ENCODE measurements around the gene CMTM4. TPM values are rescaled to one million over a fixed set of nuclear protein-coding genes. Genes with fewer than 3 reads are reported as not detected.

CMTM4 gene
- total and polyA plus RNA-seq, 2 donors (not counting 1 experiment from before 2014, with no cell fraction given) = 0.06 to 0.59 TPM

DNA sequence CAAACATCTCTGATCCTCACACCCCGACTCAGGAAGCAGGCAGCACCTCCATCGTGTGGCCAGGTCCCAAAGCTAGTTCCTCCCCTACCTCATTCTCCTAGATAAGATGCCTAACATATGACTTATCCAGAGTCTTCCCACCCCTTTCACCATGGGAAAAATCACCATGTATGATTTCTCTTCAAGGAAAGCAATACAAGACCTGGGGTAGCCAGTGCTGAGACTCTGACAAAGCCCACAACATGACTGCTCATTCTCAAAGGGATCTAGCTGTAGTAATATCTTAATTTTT is 45.1 kb downstream of the CMTM4 start:
- Histone ChIP-seq H2AFZ (ENCODE audit: insufficient read depth, low read depth, low read length, poor library complexity, severe bottlenecking) (peak overlapping the region; percentile 65), H3K9me3 (ENCODE audit: control extremely low read depth in 1 of 3, control insufficient read depth in 2 of 3, insufficient read depth in 1 of 3, low read length in 2 of 3) (no peaks in the 10 kb centered on the region), H3K27ac (ENCODE audit: low read length in 2 of 2) (no peak overlapping the region), H3K4me1 (ENCODE audit: control insufficient read depth in 2 of 2, insufficient read depth in 2 of 2, low read length in 2 of 2) (peaks cover 5 to 9% of the 10 kb centered on the region in 2 donors), H3K4me3 (ENCODE audit: control extremely low read depth in 1 of 5, extremely low read depth in 1 of 5, insufficient read depth in 1 of 5, low read depth in 2 of 5, low read length in 4 of 5) (peak overlapping the region in 1 of 5 experiments; percentile 10), H3K4me2 (replicated peaks; ENCODE audit: low read depth, low read length, poor library complexity, severe bottlenecking) (peak overlapping the region; percentile 60), H4K20me1 (ENCODE audit: control insufficient read depth, insufficient read depth, low read length, poor library complexity, severe bottlenecking) (no peaks in the 10 kb centered on the region), H3K79me2 (ENCODE audit: control insufficient read depth, insufficient read depth, low read length) (no peaks in the 10 kb centered on the region), H3K36me3 (replicated peaks in 1 of 2; ENCODE audit: control extremely low read depth in 1 of 2, control insufficient read depth in 1 of 2, extremely low read depth in 1 of 2, insufficient read depth in 2 of 2, low read length in 1 of 2) (no peaks in the 10 kb centered on the region), H3K9ac (ENCODE audit: low read length) (no peak overlapping the region), H3K27me3 (replicated peaks in 1 of 4; ENCODE audit: control extremely low read depth in 1 of 4, control insufficient read depth in 3 of 4, insufficient read depth in 4 of 4, low read length in 3 of 4) (peaks cover 0 to 21% (median 4%) of the 10 kb centered on the region in 4 experiments)
- TF ChIP-seq, protein P1, sequence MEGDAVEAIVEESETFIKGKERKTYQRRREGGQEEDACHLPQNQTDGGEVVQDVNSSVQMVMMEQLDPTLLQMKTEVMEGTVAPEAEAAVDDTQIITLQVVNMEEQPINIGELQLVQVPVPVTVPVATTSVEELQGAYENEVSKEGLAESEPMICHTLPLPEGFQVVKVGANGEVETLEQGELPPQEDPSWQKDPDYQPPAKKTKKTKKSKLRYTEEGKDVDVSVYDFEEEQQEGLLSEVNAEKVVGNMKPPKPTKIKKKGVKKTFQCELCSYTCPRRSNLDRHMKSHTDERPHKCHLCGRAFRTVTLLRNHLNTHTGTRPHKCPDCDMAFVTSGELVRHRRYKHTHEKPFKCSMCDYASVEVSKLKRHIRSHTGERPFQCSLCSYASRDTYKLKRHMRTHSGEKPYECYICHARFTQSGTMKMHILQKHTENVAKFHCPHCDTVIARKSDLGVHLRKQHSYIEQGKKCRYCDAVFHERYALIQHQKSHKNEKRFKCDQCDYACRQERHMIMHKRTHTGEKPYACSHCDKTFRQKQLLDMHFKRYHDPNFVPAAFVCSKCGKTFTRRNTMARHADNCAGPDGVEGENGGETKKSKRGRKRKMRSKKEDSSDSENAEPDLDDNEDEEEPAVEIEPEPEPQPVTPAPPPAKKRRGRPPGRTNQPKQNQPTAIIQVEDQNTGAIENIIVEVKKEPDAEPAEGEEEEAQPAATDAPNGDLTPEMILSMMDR (IDR thresholded peaks at IDR 0.05) = no peak
- TF ChIP-seq EZH2 (IDR thresholded peaks at IDR 0.05; ENCODE audit: borderline replicate concordance, insufficient read depth, low read depth, low read length, poor library complexity, severe bottlenecking) = no peak
- ChIA-PET CTCF (interaction anchor here (0.5 to 2.5 kb wide), 27 partner anchors 8 to 224 kb away, joined by 3 to 22 read pairs (median 3); partner anchors contain the start of gene CMTM3), POLR2A (no interaction called here)
- DNase-seq = no peak
- ATAC-seq (ENCODE audit: low read depth) = no peak
- Mint-ChIP-seq H3K4me1 (peaks cover 8% of the 10 kb centered on the region), H3K4me3 (peak overlapping the region; percentile 78), H3K9me3 (ENCODE audit: insufficient read depth) (no peaks in the 10 kb centered on the region), H3K27me3 (peaks cover 24% of the 10 kb centered on the region), H3K27ac (no peak overlapping the region)
- intact Hi-C loops (cut with micrococcal nuclease) = loop anchor here (1.0 kb wide), 2 partner anchors 43 to 245 kb away; no protein-coding TSS in a partner anchor
- WGBS (ENCODE audit: insufficient coverage) = 78% methylated on average over 2 of the region's 2 CpGs

DNA sequence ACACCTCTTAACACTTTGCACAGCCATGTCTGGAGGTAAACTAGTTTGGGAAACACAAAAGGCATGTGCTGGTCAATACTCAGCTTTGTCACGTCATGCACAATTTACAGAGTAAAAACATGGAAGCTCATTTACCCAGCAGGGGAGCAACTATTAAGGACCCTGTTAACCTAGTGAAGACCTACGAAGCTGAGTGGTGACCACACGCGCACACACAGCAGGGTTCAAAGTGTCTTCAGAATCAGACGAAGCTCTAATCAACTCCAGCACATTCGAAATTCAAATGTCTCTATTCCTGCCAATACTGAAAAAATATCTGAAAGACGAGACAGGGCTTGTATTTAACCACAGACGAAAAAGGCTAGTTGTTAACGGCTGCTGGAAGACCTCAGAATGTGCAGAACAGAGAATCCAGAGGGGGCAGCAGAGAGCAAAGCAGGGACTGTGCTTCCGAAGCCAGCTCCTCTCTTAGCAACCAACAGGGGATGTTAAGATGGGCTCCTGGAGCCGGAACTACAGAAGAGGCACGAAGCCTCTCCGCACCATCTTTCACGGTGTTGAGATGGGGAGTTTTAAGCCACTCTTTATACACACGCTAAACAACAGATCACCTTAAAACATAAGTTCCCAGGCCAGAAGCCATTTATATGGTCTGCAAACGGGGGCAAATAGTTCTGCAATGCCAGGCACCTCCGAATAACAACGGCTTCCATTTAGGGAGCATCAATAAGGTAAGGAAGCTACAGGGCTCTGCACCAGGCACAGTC is 45.7 kb downstream of the CMTM4 start:
- 46% methylated on average over 12 of the region's 18 CpGs for WGBS (ENCODE audit: insufficient coverage)
- DNase-seq = peak; percentile 83
- Histone ChIP-seq H2AFZ (ENCODE audit: insufficient read depth, low read depth, low read length, poor library complexity, severe bottlenecking) (peak overlapping the region; percentile 65), H3K36me3 (replicated peaks in 1 of 2; ENCODE audit: control extremely low read depth in 1 of 2, control insufficient read depth in 1 of 2, extremely low read depth in 1 of 2, insufficient read depth in 2 of 2, low read length in 1 of 2) (no peaks in the 10 kb centered on the region), H3K4me3 (ENCODE audit: control extremely low read depth in 1 of 5, extremely low read depth in 1 of 5, insufficient read depth in 1 of 5, low read depth in 2 of 5, low read length in 4 of 5) (peak overlapping the region in 2 of 5 experiments; percentile 10 to 18), H3K9ac (ENCODE audit: low read length) (no peak overlapping the region), H3K4me2 (replicated peaks; ENCODE audit: low read depth, low read length, poor library complexity, severe bottlenecking) (peak overlapping the region; percentile 60), H3K79me2 (ENCODE audit: control insufficient read depth, insufficient read depth, low read length) (no peaks in the 10 kb centered on the region), H3K9me3 (ENCODE audit: control extremely low read depth in 1 of 3, control insufficient read depth in 2 of 3, insufficient read depth in 1 of 3, low read length in 2 of 3) (no peaks in the 10 kb centered on the region), H3K4me1 (ENCODE audit: control insufficient read depth in 2 of 2, insufficient read depth in 2 of 2, low read length in 2 of 2) (peaks cover 5 to 9% of the 10 kb centered on the region in 2 donors), H3K27ac (ENCODE audit: low read length in 2 of 2) (no peak overlapping the region), H4K20me1 (ENCODE audit: control insufficient read depth, insufficient read depth, low read length, poor library complexity, severe bottlenecking) (no peaks in the 10 kb centered on the region), H3K27me3 (replicated peaks in 1 of 4; ENCODE audit: control extremely low read depth in 1 of 4, control insufficient read depth in 3 of 4, insufficient read depth in 4 of 4, low read length in 3 of 4) (peaks cover 0 to 21% (median 4%) of the 10 kb centered on the region in 4 experiments)
- Mint-ChIP-seq H3K27me3 (peaks cover 20% of the 10 kb centered on the region), H3K4me1 (peaks cover 8% of the 10 kb centered on the region), H3K27ac (peak overlapping the region; percentile 21), H3K4me3 (peak overlapping the region; percentile 78), H3K9me3 (ENCODE audit: insufficient read depth) (no peaks in the 10 kb centered on the region)
- intact Hi-C loops (cut with micrococcal nuclease) = loop anchor here (1.0 kb wide), 2 partner anchors 43 to 245 kb away; no protein-coding TSS in a partner anchor
- ATAC-seq (ENCODE audit: low read depth) = peak; percentile 96
- CTCF ChIA-PET = interaction anchor here (0.5 to 2.5 kb wide), 36 partner anchors 8 to 335 kb away, joined by 3 to 22 read pairs (median 3); partner anchors contain the start of genes CMTM3 and DYNC1LI2
- TF ChIP-seq EZH2 (IDR thresholded peaks at IDR 0.05; ENCODE audit: borderline replicate concordance, insufficient read depth, low read depth, low read length, poor library complexity, severe bottlenecking) = no peak
- TF ChIP-seq, protein P1 (IDR thresholded peaks at IDR 0.05) = peak; percentile 95
- POLR2A ChIA-PET = no interaction called here

Measured in B cell (primary cell).